AG09319 (cell line): ENCODE measurements around the gene ESRRG.

Experiments used
- DNase-seq: peaks from one replicate; pipeline ENCODE4 v3.0.0-alpha.2; 2010; ENCODE audit warnings: low read depth; ENCODE audit errors: extremely low read depth
- CTCF ChIP-seq: IDR thresholded peaks from 2 replicates; pipeline ENCODE4 v1.5.1; 2011; ENCODE audit warnings: low read depth, mild to moderate bottlenecking, inconsistent platforms, low read length, moderate library complexity

Gene ESRRG

GRCh38 chr1:216632980-216633379 lies 90.2 kb downstream of the ESRRG start:
- DNase-seq, result no peak
- TF ChIP-seq CTCF, result no peak

- TF ChIP-seq CTCF, result no peak
- no peak for DNase-seq
These were observed 92.7 kb downstream of the ESRRG start for GRCh38 chr1:216630532-216630931.

- no peak for TF ChIP-seq CTCF
- no peak for DNase-seq
These were observed 96.0 kb downstream of the ESRRG start for GRCh38 chr1:216627252-216627651.

GRCh38 chr1:216626394-216627067 lies 96.7 kb downstream of the ESRRG start:
- DNase-seq, result no peak

GRCh38 chr1:216621536-216621935 lies 101.7 kb downstream of the ESRRG start:
- TF ChIP-seq CTCF, result no peak
- no peak for DNase-seq

More at GRCh38 chr1:216626394-216627067, 96.7 kb downstream of the ESRRG start:
- no peak for TF ChIP-seq CTCF

- TF ChIP-seq CTCF, result no peak
- DNase-seq, result no peak
These were observed 106.0 kb downstream of the ESRRG start for GRCh38 chr1:216617081-216617875.

- no peak for TF ChIP-seq CTCF
- no peak for DNase-seq
These were observed 106.8 kb downstream of the ESRRG start for GRCh38 chr1:216616425-216616824.
